ENCODE measurements around the gene DOCK7.
"Not testable (repeated sequence)": the region's sequence is repeated elsewhere in the genome, so short reads cannot be mapped to it uniquely, and the experiment has no call there.

The DOCK7 gene

DNA sequence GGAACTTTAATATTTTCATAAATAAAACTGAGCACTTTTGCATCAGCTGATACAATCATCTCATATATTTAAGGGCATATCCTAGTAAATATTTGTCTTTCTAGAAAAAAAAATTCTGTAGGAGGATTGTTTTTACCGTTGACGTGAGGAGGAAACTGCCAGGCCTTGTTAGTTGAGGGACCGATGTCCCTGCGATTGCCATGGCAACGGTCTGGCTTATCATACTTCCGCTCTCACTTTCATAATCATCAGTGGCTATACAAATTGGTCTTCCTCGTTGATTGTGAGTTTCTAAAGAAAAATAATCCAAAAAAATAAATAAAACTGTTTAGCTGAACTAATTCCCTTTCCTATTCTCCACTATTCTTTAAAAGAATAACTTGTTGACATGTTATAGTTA is 160.2 kb downstream of the DOCK7 start:
- no peak for DNase-seq

DNA sequence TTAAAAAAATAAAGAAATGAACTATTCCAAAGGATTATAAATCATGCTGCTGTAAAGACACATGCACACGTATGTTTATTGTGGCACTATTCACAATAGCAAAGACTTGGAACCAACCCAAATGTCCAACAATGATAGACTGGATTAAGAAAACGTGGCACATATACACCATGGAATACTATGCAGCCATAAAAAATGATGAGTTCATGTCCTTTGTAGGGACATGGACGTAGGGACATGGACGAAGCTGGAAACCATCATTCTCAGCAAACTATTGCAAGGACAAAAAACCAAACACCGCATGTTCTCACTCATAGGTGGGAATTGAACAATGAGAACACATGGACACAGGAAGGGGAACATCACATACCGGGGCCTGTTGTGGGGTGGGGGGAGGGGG is 160.8 kb downstream of the DOCK7 start:
- not testable (repeated sequence) for DNase-seq

DNA sequence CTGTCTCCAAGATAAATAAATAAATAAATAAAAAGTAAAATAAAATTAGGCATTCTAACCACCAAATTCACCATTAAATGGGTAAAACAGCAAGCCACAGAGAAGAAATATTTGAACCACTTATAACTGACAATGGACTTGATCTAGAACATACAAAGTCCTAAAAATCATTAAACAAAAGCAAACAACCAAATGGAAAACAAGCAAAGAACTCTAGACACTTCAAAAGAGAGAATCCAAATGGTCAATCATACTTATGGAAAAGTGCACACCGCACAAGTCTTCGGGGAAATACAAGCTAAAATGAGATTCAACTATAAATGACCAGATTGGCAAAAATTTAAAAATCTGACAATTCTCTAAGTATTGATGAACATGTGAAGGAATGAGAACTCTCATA is 164.3 kb downstream of the DOCK7 start:
- no peak for DNase-seq

DNA sequence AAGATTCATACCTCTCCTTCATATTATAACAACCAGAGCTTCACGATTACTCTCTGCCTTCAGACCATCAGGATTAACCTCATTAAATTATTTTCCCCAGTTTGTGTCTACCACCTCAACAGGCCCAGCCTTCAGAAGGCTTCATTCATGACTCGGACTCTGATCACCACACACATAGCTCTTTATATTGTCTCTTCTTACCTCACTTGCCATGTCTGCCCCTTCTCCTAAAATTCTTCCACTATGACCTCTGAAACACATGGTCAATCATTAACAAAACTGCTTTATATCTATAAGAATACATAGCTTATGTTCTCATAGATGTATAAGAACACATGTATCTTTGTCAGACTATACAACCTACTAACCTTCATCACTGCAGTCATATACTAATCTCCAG is 171.6 kb downstream of the DOCK7 start:
- DNase-seq: no peak

DNA sequence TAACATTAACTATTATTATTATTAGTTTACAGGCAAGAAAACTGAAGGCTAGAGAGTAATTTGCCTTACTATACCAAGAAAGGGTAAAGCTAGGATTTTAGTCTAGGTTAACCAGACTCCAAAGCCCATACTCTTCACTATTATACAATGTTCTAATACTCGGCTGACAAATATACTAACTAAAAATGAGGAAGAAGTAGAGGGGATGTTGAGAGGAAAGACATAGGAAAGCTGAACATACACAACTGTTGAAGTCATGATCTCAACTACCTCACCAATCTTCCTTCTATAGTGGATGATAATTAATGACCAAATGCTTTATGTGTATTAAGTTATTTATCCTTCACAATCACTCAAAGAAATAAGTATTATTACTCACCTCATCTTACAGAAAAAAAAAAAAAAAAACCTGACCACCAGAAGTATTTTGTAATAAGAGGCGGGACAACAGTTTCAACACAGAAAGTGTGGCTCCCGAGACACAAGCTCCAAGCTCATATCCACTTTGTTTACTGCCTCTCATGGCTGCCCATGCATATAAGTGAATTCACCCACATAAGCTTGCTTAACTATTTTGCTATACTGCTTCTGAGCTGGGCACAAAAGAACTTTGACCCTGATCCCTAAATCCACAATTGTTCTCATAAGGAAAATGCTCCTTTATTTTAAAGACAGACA is 173.3 kb downstream of the DOCK7 start:
- DNase-seq: no peak

DNA sequence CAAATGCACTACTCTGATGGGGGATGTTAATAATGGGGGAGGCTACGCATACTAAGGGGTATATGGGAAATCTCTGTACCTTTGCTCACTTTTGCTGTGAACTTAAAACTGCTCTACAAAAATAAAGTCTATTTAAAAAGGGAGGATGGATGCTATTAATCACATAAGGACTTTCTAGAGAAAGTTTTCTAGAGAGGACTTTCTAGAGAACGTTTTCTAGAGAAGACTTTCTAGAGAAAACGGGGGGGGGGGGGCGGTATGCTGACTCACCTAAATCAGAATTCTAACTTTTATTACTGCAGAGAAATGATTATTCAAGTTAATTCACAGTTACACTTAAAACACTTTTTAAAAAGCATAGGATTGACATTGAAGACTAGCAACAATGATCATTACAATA is 175.2 kb downstream of the DOCK7 start:
- DNase-seq: no peak

DNA sequence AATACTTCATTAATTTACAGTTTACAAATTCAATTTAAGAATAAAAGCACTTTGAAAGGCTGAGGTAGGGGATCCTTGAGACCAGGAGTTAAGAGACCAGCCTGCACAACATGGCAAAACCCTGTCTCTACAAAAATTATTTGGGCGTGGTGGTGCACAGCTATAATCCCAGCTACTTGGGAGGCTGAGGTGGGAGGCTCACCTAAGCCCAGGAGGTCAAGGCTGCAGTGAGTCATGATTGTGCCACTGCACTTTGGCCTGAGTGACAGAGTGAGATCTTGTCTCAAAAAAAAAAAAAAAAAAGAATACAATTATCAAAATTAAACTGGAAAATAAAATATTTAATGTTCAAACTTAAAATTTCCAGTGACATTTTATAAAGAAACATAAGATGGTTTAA is 179.2 kb downstream of the DOCK7 start:
- DNase-seq: no peak

DNA sequence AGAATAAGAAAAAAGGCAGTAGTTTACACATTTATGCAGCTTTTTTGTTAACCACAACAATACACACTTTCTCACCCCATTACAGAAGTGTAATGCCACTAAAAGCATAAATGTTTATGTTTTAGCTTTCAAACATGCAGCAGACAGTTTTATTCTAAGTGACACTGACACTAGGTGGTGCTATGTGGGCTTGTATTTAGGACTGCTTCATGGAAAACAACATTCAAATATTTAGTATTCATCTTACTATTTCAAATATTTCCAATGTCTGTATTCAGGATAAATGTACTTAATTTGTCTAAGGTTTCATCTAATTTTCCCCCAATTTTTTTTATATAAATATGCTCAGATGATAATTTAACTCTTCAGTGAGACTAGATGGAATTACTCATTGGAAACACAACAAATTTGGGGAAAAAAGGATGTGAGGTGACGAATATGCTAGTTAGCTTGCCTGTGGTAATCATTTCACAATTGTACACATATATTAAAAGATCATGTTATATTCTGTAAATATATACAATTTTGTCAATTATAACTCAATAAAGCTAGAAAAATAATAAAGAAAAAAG is 179.9 kb downstream of the DOCK7 start:
- DNase-seq: peak in 1 of 2 donors; percentile 15

DNA sequence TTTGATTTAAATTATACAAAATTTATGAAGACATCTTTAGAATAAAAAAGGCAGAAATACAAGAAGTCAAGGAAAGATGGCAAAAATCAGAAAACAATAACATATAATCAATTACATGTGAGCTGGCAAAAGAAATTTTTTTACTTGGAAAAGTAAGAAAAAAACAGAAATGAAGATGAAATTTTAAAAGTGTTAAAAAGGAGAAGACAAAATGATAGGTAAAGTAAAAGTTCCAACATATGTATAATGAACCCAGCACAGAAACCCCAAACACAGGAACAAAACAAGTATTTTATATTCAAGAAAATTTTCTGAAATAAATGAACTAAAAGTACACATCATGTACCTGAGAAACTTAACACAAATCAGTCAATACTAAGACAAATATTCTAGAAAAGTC is 188.0 kb downstream of the DOCK7 start:
- DNase-seq: no peak

DNA sequence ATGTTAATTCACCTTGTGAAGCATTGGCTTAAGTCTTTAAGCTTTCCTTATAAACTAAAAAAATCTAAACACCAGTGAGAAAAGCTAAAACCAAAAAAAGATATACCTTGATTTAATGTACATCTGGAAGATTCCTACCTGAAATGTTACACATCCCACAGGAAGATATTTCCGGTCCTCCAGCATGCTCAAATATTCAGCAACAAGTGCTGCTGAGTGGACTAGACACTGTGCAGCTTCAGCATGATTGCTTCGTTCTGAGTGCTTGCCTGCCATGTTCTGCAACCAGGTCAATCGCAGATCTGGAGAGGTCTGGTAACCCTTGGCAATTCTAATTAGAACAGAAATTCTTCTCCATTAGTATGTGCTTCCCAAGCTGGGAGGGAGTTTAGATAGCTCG is 194.0 kb downstream of the DOCK7 start:
- DNase-seq: no peak

DNA sequence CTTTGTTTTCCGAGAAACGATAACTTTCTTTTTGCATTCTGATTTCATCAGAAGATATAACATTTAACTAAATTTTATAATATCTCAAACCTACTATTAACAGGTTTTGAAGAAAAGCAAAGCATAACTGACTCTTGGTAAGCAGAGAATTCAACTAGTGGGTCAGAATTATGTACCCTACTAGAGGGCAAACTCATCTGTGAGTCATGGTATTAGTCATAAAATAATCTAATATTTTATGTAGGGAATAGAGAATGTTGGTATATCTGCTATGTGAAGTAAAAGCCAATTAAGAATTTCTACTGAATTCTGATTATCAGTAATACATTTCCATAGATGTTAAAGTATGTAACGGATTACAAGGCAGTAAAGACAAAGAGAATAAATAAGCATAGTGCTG is 194.5 kb downstream of the DOCK7 start:
- DNase-seq: no peak

DNA sequence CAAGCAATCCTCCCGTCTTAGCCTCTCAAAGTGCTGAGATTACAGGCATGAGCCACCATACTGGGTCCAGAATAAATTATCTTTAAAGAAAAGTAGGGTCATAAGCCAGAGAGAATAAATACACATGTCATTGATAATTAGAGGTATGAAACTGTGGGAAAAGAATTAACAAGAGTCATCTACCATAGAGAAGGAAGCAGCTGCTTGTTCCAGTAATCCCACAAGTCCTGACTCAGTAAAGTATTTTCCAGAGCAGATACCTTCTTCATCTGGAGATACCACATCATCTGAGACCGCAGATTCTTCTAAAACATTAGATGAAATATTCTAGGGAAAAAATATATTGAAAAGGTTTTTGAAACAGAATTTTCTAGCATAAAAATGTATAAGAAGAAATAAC is 195.7 kb downstream of the DOCK7 start:
- no peak for DNase-seq

DNA sequence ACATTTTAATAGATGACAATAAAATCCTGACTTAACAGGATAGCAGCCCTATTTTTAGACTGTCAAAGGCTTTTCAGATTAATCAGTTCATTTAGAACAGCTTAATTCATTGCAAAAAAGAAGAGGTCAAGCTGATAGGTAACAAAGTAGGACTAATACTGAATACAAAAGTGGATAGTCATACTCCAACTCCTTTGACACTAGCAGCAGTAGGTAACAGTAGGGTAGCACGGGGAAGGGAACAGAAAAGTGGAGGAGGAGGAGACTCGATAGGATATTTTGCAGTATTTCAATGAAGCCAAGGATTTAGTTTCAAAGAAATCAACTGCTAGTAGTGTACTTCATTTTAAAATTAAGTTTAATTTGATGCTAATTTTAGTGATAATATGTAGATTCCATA is 200.2 kb downstream of the DOCK7 start:
- DNase-seq: no peak

DNA sequence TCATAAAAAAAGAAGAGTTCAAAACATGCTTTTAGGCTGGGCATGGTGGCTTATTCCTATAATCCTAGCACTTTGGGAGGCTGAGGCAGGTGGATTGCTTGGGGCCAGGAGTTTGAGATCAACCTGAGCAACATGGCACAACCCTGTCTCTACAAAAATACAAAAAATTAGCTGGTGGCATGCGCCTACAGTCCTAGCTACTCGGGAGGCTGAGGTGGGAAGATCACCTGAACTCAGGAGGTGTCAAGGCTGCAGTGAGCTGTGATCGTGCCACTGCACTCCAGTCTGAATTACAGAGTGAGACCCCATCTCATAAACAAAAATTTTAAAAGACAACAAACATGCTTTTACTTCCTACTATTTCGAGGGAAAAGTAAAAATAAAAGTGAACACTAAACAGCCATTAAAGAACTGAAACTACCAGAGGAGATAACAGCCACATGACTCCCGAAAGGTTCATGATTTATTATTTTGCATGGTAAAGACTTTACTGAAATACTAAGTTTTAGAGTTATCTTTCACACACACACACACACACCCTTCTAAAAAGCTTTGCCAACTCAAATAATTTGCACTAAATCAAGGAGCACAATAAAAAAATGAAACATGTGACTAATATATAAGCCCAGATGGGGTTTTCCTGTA is 203.2 kb downstream of the DOCK7 start:
- no peak for DNase-seq

DNA sequence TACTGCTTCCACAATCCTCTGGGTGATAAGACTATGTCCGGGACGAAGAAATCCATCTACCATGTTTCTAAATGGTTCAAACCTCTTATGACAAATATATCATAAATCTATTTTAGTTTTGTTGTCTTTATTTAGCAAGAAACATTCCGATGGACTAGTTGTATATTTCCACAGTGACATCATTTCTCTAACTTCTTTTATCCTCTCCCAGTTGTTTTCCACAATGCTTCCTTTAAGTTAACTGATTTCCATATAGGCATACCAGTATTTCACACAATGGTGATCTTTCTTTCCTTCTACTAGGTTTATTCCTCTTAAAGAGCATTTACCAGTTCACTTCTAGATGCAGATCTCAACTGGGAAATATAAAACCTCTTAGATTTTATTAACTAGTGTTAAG is 206.5 kb downstream of the DOCK7 start:
- DNase-seq: no peak

DNA sequence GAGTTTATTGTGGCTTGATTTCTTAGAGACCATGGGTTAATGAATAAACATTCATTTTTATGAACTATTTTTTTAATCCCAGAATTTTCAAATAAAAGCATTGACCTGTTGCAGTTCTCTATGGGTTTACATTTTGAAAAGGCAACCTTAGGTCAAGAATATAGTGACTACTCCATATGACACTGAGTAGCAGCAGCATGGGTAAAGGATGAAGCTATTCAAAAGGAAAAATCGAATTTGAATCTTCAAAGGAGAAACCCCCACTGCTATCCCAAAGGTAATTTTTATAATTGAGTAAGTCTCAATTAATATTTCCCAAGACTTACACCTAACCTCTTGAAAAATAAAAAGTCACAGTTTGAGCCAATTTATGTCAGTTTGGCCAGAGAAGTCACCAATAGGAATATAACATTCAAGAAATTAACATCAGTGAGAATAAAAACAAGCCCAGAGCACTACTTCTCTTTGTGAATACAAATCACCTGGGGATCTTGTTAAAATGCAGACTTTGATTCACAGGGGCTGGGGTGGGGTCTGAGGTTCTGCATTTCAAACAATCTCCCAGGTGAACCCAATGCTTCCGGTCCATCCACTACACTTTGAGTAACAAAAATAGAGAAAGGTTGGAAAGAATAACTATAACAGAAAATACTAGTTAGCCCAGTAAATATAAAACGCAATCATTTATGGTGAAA is 211.5 kb downstream of the DOCK7 start:
- DNase-seq: no peak

DNA sequence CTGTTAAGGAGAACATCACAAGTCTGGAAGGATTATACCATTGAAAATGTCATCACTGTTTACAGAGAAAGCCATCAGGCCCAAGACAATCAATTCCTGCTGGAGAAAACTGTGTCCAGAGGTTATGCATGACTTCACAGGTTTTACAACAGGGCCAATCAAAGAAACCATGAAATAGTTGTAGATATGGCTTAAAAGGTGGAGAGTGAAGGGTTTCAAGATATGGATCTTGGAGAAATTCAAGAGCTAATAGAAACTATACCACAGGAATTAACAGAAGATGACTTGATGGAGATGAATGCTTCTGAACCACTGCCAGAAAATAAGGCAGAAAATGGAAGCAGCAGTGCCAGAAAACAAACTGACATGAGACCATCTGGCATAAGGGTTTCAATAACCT is 221.1 kb downstream of the DOCK7 start:
- no peak for DNase-seq

DNA sequence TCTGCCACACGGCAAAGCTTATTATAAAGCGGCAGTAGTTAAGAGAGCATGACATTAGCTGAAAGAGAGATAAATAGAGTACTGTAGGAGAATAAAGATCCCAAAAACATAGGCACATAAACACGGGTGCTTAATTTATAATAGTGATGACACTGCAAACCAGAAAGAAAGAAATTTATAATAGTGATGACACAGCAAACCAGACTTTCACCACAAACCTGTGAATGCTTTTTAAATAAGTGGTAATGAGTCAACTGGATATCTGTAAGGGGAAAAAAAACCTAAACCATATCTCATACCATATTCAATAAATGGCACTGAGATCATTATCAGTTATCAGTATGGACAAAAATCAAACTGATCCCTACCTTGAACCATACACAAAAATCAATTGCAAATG is 225.8 kb downstream of the DOCK7 start:
- DNase-seq: no peak

DNA sequence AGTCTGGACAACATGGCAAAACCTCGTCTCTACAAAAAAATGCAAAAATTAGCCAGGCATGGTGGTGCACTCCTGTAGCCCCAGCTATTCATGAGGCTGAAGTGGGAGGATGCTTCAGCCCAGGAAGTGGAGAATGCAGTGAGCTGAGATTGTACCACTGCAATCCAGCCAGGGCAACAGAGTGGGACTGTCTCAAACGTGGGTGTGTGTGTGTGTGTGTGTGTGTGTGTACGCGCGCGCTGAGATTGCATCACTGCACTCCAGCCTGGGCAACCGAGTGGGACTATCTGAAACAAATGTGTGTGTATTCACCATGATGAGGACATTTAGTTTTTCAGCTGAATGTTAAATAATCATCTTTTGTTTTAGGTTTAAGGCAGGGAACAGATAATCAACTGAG is 230.2 kb downstream of the DOCK7 start:
- DNase-seq: no peak

DNA sequence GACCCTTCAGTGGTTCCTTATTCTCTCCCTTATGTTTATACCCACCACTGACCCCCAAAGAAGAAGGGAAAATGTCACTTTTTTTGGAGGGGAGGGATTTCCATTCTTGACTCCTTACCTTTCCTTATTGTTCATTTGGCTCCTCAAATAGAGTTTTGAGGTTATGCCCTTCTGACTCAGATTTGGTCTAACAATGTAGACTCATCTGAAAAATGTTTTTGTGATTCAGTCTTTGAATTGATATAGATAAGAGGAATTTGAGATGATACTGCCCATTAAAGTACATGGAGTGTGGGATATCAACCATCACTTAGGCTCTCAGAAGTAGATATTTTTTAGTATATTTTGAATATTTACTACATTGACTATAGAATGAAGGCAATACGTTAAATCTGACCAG is 235.2 kb downstream of the DOCK7 start:
- no peak for DNase-seq

DNA sequence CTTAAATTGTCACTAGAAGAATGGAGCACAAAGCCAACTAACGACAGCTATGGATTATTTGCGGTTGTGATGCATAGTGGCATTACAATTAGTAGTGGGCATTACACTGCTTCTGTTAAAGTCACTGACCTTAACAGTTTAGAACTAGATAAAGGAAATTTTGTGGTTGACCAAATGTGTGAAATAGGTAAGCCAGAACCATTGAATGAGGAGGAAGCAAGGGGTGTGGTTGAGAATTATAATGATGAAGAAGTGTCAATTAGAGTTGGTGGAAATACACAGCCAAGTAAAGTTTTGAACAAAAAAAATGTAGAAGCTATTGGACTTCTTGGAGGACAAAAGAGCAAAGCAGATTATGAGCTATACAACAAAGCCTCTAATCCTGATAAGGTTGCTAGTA is 237.9 kb downstream of the DOCK7 start:
- no peak for DNase-seq

DNA sequence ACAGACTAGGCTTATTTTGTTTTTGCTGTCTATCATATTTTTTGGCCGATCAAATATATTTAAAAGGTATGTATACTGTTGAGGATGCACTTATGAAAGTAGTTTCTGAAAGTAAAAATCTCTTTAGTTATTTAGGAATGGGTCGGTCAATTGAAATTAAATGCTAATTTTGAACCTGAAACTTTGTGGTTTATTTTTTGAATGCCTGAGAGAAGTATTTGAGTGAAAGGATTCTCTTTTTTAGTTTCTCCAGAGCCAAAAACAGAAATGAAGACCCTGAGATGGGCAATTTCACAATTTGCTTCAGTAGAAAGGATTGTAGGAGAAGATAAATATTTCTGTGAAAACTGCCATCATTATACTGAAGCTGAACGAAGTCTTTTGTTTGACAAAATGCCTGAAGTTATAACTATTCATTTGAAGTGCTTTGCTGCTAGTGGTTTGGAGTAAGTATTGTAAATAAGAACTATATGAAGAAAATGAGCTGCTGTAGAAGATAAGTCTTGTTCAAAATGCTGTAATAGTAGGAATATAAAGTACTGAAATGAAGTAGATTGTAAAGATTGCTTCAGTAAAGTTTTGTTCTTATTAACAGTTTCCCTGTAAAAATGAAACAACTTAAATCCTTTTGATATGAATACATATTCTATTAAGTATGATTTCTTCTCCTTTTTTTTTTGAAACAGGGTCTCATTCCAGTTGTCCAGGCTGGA is 239.8 kb downstream of the DOCK7 start:
- DNase-seq: no peak

DNA sequence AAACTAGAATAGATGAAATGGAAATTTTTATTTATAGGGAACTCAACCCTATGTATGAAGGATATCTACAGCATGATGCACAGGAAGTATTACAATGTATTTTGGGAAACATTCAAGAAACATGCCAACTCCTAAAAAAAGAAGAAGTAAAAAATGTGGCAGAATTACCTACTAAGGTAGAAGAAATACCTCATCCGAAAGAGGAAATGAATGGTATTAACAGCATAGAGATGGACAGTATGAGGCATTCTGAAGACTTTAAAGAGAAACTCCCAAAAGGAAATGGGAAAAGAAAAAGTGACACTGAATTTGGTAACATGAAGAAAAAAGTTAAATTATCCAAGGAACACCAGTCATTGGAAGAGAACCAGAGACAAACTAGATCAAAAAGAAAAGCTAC is 243.5 kb downstream of the DOCK7 start:
- DNase-seq: no peak

All from activated CD4-positive, alpha-beta T cell treated with anti-CD3 and anti-CD28 coated beads for 4 hours (primary cell).